Caco-2 (cell line): Measurements from ENCODE around the gene HLA-DMA. TPM values are rescaled to one million over a fixed set of nuclear protein-coding genes. Genes with fewer than 3 reads are reported as not detected.

Experiments
- BruUV-seq: library from RNA; stranded (reverse); fragments of 400-500 nt; replicated peaks from 2 replicates; lab custom pipeline; 2021; lab: Mats Ljungman, UMichigan
- CTCF ChIA-PET: fragments of 300-600 bp; sonication (Branson Sonifier 250); formaldehyde crosslinking; loops from one replicate; lab custom pipeline; 2022; ENCODE audit warnings: antibody characterized with exemption; lab: Charles Lee
- POLR2A ChIA-PET: fragments of 300-600 bp; sonication (Branson Sonifier 250); formaldehyde crosslinking; loops from one replicate; lab custom pipeline; 2022; ENCODE audit warnings: antibody characterized with exemption; lab: Charles Lee
- DNase-seq, 2 experiments: peaks; one replicate each; pipeline versions ENCODE4 v3.0.0 to v3.0.0-alpha.2; 2020 to 2022
- H3K27me3 ChIP-seq: replicated peaks from 2 replicates; pipeline ENCODE4 v1.6.0; 2011; ENCODE audit warnings: low read length; ENCODE audit not compliant: control insufficient read depth, insufficient read depth
- H3K36me3 ChIP-seq: 2 replicates; pipeline ENCODE4 v1.5.1; 2011; ENCODE audit warnings: low read length; ENCODE audit not compliant: control insufficient read depth, insufficient read depth
- H3K4me1 ChIP-seq: fragments of 250-450 bp; sonication (Bioruptor Pico); 2 replicates; pipeline ENCODE4 v1.5.1; 2020; ENCODE audit warnings: mild to moderate bottlenecking
- H3K4me3 ChIP-seq: 2 replicates; pipeline ENCODE4 v1.5.1; 2011; ENCODE audit warnings: low read depth, mild to moderate bottlenecking, control low read depth, low read length
- H3K9me3 ChIP-seq: fragments of 250-450 bp; sonication (Bioruptor Pico); 2 replicates; pipeline ENCODE4 v1.5.1; 2020; ENCODE audit warnings: mild to moderate bottlenecking, moderate library complexity
- H3K27ac Mint-ChIP-seq: one replicate; pipeline ENCODE4 v1.8.0; 2022; ENCODE audit warnings: mixed read lengths; ENCODE audit not compliant: unreplicated experiment
- H3K27me3 Mint-ChIP-seq: one replicate; pipeline ENCODE4 v1.8.0; 2022; ENCODE audit warnings: mixed read lengths; ENCODE audit not compliant: insufficient read depth, unreplicated experiment
- H3K36me3 Mint-ChIP-seq: one replicate; pipeline ENCODE4 v1.8.0; 2022; ENCODE audit warnings: mild to moderate bottlenecking, mixed read lengths; ENCODE audit not compliant: insufficient read depth, unreplicated experiment
- H3K4me1 Mint-ChIP-seq: one replicate; pipeline ENCODE4 v1.8.0; 2022; ENCODE audit warnings: low read depth, mixed read lengths; ENCODE audit not compliant: unreplicated experiment
- H3K4me3 Mint-ChIP-seq: one replicate; pipeline ENCODE4 v1.8.0; 2022; ENCODE audit warnings: mild to moderate bottlenecking, moderate library complexity, mixed read lengths; ENCODE audit not compliant: unreplicated experiment
- H3K9me3 Mint-ChIP-seq: one replicate; pipeline ENCODE4 v1.8.0; 2022; ENCODE audit warnings: mixed read lengths; ENCODE audit not compliant: unreplicated experiment
- CTCF ChIP-seq, 2 experiments: fragments of 200-600 bp in 1 of 2; IDR thresholded peaks; 1 replicate in 1 of 2; 2 replicates in 1 of 2; pipeline versions ENCODE4 v1.5.1 to v1.8.0; 2011 to 2022; ENCODE audit warnings: antibody characterized with exemption in 1 of 2, control low read depth in 1 of 2, inconsistent platforms in 1 of 2, low read depth in 1 of 2, low read length in 1 of 2, mild to moderate bottlenecking in 1 of 2, moderate library complexity in 1 of 2; ENCODE audit not compliant: insufficient read depth in 1 of 2, severe bottlenecking in 1 of 2, unreplicated experiment in 1 of 2
- intact Hi-C: fragments of 100-400 bp; cut with micrococcal nuclease; formaldehyde crosslinking; loops from one replicate; pipeline ENCODE4 v1.10.0; 2022; ENCODE audit not compliant: unreplicated experiment
- total RNA-seq: library from RNA; stranded (reverse); gene quantifications from 2 replicates; pipeline ENCODE4 v1.2.3, GENCODE V29; 2022

HLA-DMA gene
- total RNA-seq, 1 experiment from 2014 or later, result 2.1 TPM

GRCh38 chr6:32908897-32909296 is 44.0 kb downstream of the HLA-DMA start:
- no peak for TF ChIP-seq CTCF (IDR thresholded peaks at IDR 0.05; ENCODE audit: insufficient read depth in 1 of 2, low read depth in 1 of 2, low read length in 1 of 2, severe bottlenecking in 1 of 2, unreplicated experiment in 1 of 2)
- intact Hi-C loops, result no loop called here
- ChIA-PET CTCF (no interaction called here), POLR2A (no interaction called here)
- Mint-ChIP-seq H3K27ac (no peak overlapping the region), H3K36me3 (no peaks in the 10 kb centered on the region), H3K4me3 (no peak overlapping the region), H3K9me3 (no peaks in the 10 kb centered on the region), H3K27me3 (peaks cover 6% of the 10 kb centered on the region), H3K4me1 (no peaks in the 10 kb centered on the region)
- H3K36me3 ChIP-seq, result no peaks in the 10 kb centered on the region
- no peaks in the 10 kb centered on the region for H3K27me3 ChIP-seq
- DNase-seq, result no peak
- no TSS peak for BruUV-seq
- H3K4me1 ChIP-seq, result no peaks in the 10 kb centered on the region
- H3K9me3 ChIP-seq, result no peaks in the 10 kb centered on the region
- no peak overlapping the region for H3K4me3 ChIP-seq

GRCh38 chr6:32906539-32906938 is 46.4 kb downstream of the HLA-DMA start:
- POLR2A ChIA-PET, result no interaction called here
- H3K4me1 ChIP-seq, result no peaks in the 10 kb centered on the region
- Mint-ChIP-seq H3K4me3 (no peak overlapping the region), H3K36me3 (no peaks in the 10 kb centered on the region), H3K4me1 (no peaks in the 10 kb centered on the region), H3K9me3 (no peaks in the 10 kb centered on the region), H3K27ac (no peak overlapping the region), H3K27me3 (peaks cover 4% of the 10 kb centered on the region)
- H3K27me3 ChIP-seq, result no peaks in the 10 kb centered on the region
- intact Hi-C loops, result no loop called here
- no peak overlapping the region for H3K4me3 ChIP-seq
- CTCF ChIA-PET, result no interaction called here
- no peaks in the 10 kb centered on the region for H3K9me3 ChIP-seq
- no peak for TF ChIP-seq CTCF (IDR thresholded peaks at IDR 0.05; ENCODE audit: insufficient read depth in 1 of 2, low read depth in 1 of 2, low read length in 1 of 2, severe bottlenecking in 1 of 2, unreplicated experiment in 1 of 2)
- no TSS peak for BruUV-seq
- no peak for DNase-seq
- no peaks in the 10 kb centered on the region for H3K36me3 ChIP-seq

GRCh38 chr6:32905078-32905477 is 47.8 kb downstream of the HLA-DMA start:
- H3K36me3 Mint-ChIP-seq, result no peaks in the 10 kb centered on the region
- Histone ChIP-seq H3K4me3 (no peak overlapping the region), H3K9me3 (no peaks in the 10 kb centered on the region), H3K27me3 (no peaks in the 10 kb centered on the region), H3K4me1 (no peaks in the 10 kb centered on the region), H3K36me3 (no peaks in the 10 kb centered on the region)
- no TSS peak for BruUV-seq
- no peak for TF ChIP-seq CTCF (IDR thresholded peaks at IDR 0.05; ENCODE audit: insufficient read depth in 1 of 2, low read depth in 1 of 2, low read length in 1 of 2, severe bottlenecking in 1 of 2, unreplicated experiment in 1 of 2)
- H3K4me3 Mint-ChIP-seq, result no peak overlapping the region
- no peaks in the 10 kb centered on the region for H3K27me3 Mint-ChIP-seq
- intact Hi-C loops, result no loop called here
- H3K9me3 Mint-ChIP-seq, result no peaks in the 10 kb centered on the region
- ChIA-PET POLR2A (interaction anchor here (0.6 to 1.1 kb wide), 2 partner anchors 11 to 67 kb away, joined by 4 to 6 read pairs; no protein-coding TSS in a partner anchor), CTCF (interaction anchor here (0.6 to 1.8 kb wide), 3 partner anchors 11 to 67 kb away, joined by 4 to 9 read pairs (median 5); partner anchors contain the start of gene TAP2)
- no peak for DNase-seq
- no peak overlapping the region for H3K27ac Mint-ChIP-seq
- no peaks in the 10 kb centered on the region for H3K4me1 Mint-ChIP-seq
